ENCODE data around the gene SEL1L3. TPM values are rescaled to one million over a fixed set of nuclear protein-coding genes. Genes with fewer than 3 reads are reported as not detected.
A peak's percentile ranks its signal among the peaks of the same experiment; 100 is the strongest.

SEL1L3 gene
- total RNA-seq, 3 donors from 2014 or later (not counting 1 experiment from before 2014, with no cell fraction given) = 45.4 to 61.0 (median 45.7) TPM

GRCh38 chr4:25801594-25801993 lies 61.2 kb downstream of the SEL1L3 start:
- no peak overlapping the region for H3K4me3 Mint-ChIP-seq
- Histone ChIP-seq H3K27ac (ENCODE audit: low read length) (no peak overlapping the region), H3K36me3 (ENCODE audit: control insufficient read depth, insufficient read depth, low read length) (peaks cover 51% of the 10 kb centered on the region), H3K4me3 (ENCODE audit: low read length) (no peak overlapping the region), H3K9me3 (ENCODE audit: control insufficient read depth, insufficient read depth, low read length) (no peaks in the 10 kb centered on the region), H3K4me1 (ENCODE audit: control insufficient read depth, insufficient read depth, low read length) (no peaks in the 10 kb centered on the region), H3K27me3 (ENCODE audit: control insufficient read depth, insufficient read depth, low read length) (no peaks in the 10 kb centered on the region)
- peaks cover 16% of the 10 kb centered on the region for H3K36me3 Mint-ChIP-seq
- intact Hi-C loops (cut with micrococcal nuclease) = no loop called here
- H3K27ac Mint-ChIP-seq = peak overlapping the region in 1 of 2 donors; percentile 12
- H3K27me3 Mint-ChIP-seq (ENCODE audit: low read depth in 2 of 2) = no peaks in the 10 kb centered on the region
- ATAC-seq (no peak), DNase-seq (peak in 1 of 2 donors; percentile 10)
- H3K4me1 Mint-ChIP-seq = no peaks in the 10 kb centered on the region
- no peak for TF ChIP-seq CTCF (IDR thresholded peaks at IDR 0.05)
- H3K9me3 Mint-ChIP-seq = no peaks in the 10 kb centered on the region

GRCh38 chr4:25800245-25800644 lies 62.5 kb downstream of the SEL1L3 start:
- DNase-seq (no peak), ATAC-seq (no peak)
- no peak overlapping the region for H3K4me3 ChIP-seq (ENCODE audit: low read length)
- intact Hi-C loops (cut with micrococcal nuclease) = no loop called here
- peaks cover 20% of the 10 kb centered on the region for H3K36me3 Mint-ChIP-seq
- H3K4me3 Mint-ChIP-seq = no peak overlapping the region
- no peak overlapping the region for H3K27ac Mint-ChIP-seq
- H3K9me3 ChIP-seq (ENCODE audit: control insufficient read depth, insufficient read depth, low read length) = no peaks in the 10 kb centered on the region
- H3K9me3 Mint-ChIP-seq = no peaks in the 10 kb centered on the region
- H3K27me3 ChIP-seq (ENCODE audit: control insufficient read depth, insufficient read depth, low read length) = no peaks in the 10 kb centered on the region
- H3K4me1 Mint-ChIP-seq = no peaks in the 10 kb centered on the region
- peaks cover 57% of the 10 kb centered on the region for H3K36me3 ChIP-seq (ENCODE audit: control insufficient read depth, insufficient read depth, low read length)
- no peak for TF ChIP-seq CTCF (IDR thresholded peaks at IDR 0.05)
- 100% methylated on average over 1 of the region's 2 CpGs for WGBS (ENCODE audit: insufficient coverage)
- no peaks in the 10 kb centered on the region for H3K27me3 Mint-ChIP-seq (ENCODE audit: low read depth in 2 of 2)
- no peak overlapping the region for H3K27ac ChIP-seq (ENCODE audit: low read length)
- no peaks in the 10 kb centered on the region for H3K4me1 ChIP-seq (ENCODE audit: control insufficient read depth, insufficient read depth, low read length)

GRCh38 chr4:25799522-25799921 lies 63.3 kb downstream of the SEL1L3 start:
- Histone ChIP-seq H3K27me3 (ENCODE audit: control insufficient read depth, insufficient read depth, low read length) (no peaks in the 10 kb centered on the region), H3K4me3 (ENCODE audit: low read length) (no peak overlapping the region), H3K36me3 (ENCODE audit: control insufficient read depth, insufficient read depth, low read length) (peaks cover 52% of the 10 kb centered on the region), H3K4me1 (ENCODE audit: control insufficient read depth, insufficient read depth, low read length) (no peaks in the 10 kb centered on the region), H3K27ac (ENCODE audit: low read length) (no peak overlapping the region), H3K9me3 (ENCODE audit: control insufficient read depth, insufficient read depth, low read length) (no peaks in the 10 kb centered on the region)
- ATAC-seq (no peak), DNase-seq (no peak)
- H3K27me3 Mint-ChIP-seq (ENCODE audit: low read depth in 2 of 2) = no peaks in the 10 kb centered on the region
- intact Hi-C loops (cut with micrococcal nuclease) = no loop called here
- no peak for TF ChIP-seq CTCF (IDR thresholded peaks at IDR 0.05)
- H3K4me3 Mint-ChIP-seq = no peak overlapping the region
- H3K27ac Mint-ChIP-seq = peak overlapping the region in 1 of 2 donors; percentile 4
- 97% methylated on average over 5 of the region's 5 CpGs for WGBS (ENCODE audit: insufficient coverage)
- peaks cover 28% of the 10 kb centered on the region for H3K36me3 Mint-ChIP-seq
- H3K9me3 Mint-ChIP-seq = no peaks in the 10 kb centered on the region
- H3K4me1 Mint-ChIP-seq = no peaks in the 10 kb centered on the region

GRCh38 chr4:25797136-25797535 lies 65.7 kb downstream of the SEL1L3 start:
- ATAC-seq = no peak
- H3K9me3 Mint-ChIP-seq = no peaks in the 10 kb centered on the region

More at GRCh38 chr4:25797136-25797535, 65.7 kb downstream of the SEL1L3 start:
- TF ChIP-seq CTCF (IDR thresholded peaks at IDR 0.05) = no peak
- Mint-ChIP-seq H3K36me3 (peaks cover 27% of the 10 kb centered on the region), H3K27ac (no peak overlapping the region), H3K4me1 (no peaks in the 10 kb centered on the region), H3K4me3 (no peak overlapping the region), H3K27me3 (ENCODE audit: low read depth in 2 of 2) (no peaks in the 10 kb centered on the region)
- intact Hi-C loops (cut with micrococcal nuclease) = no loop called here
- 96% methylated on average over 8 of the region's 8 CpGs for WGBS (ENCODE audit: insufficient coverage)
- H3K36me3 ChIP-seq (ENCODE audit: control insufficient read depth, insufficient read depth, low read length) = peaks cover 37% of the 10 kb centered on the region
- no peak overlapping the region for H3K4me3 ChIP-seq (ENCODE audit: low read length)
- no peaks in the 10 kb centered on the region for H3K4me1 ChIP-seq (ENCODE audit: control insufficient read depth, insufficient read depth, low read length)
- DNase-seq = no peak
- H3K9me3 ChIP-seq (ENCODE audit: control insufficient read depth, insufficient read depth, low read length) = no peaks in the 10 kb centered on the region
- no peaks in the 10 kb centered on the region for H3K27me3 ChIP-seq (ENCODE audit: control insufficient read depth, insufficient read depth, low read length)
- H3K27ac ChIP-seq (ENCODE audit: low read length) = no peak overlapping the region

Measured in natural killer cell (primary cell).